ACC112 (cell line): ENCODE measurements around the gene ACY1.
A peak's percentile ranks its signal among the peaks of the same experiment; 100 is the strongest.

Experiments used
- H2AFZ ChIP-seq: fragments of 200-600 bp; sonication (generic); one replicate; pipeline ENCODE4 v1.6.0; 2017; ENCODE audit warnings: antibody characterized with exemption, low read length; ENCODE audit not compliant: unreplicated experiment
- H3K27ac ChIP-seq: fragments of 200-600 bp; sonication (generic); 2 replicates; pipeline ENCODE4 v1.5.1; 2014; ENCODE audit warnings: low read depth, mild to moderate bottlenecking, antibody characterized with exemption, low read length, moderate library complexity
- H3K27me3 ChIP-seq: fragments of 200-600 bp; sonication (generic); 2 replicates; pipeline ENCODE4 v1.6.1; 2014; ENCODE audit warnings: mild to moderate bottlenecking, antibody characterized with exemption, low read length, moderate library complexity, mixed read lengths; ENCODE audit not compliant: insufficient read depth
- H3K36me3 ChIP-seq: fragments of 200-600 bp; sonication (generic); 2 replicates; pipeline ENCODE4 v1.6.1; 2016; ENCODE audit warnings: mild to moderate bottlenecking, antibody characterized with exemption, low read length, moderate library complexity, mixed read lengths; ENCODE audit not compliant: insufficient read depth
- H3K4me1 ChIP-seq: fragments of 200-600 bp; sonication (generic); one replicate; pipeline ENCODE4 v1.6.1; 2016; ENCODE audit warnings: low read length, mixed read lengths; ENCODE audit not compliant: insufficient read depth, unreplicated experiment, control insufficient read depth
- H3K4me3 ChIP-seq: fragments of 200-600 bp; sonication (generic); 2 replicates; pipeline ENCODE4 v1.5.1; 2014; ENCODE audit warnings: mild to moderate bottlenecking, low read depth, low read length
- H3K79me2 ChIP-seq: fragments of 200-600 bp; sonication (generic); one replicate; pipeline ENCODE4 v1.6.0; 2016; ENCODE audit warnings: low read length; ENCODE audit not compliant: control insufficient read depth, unreplicated experiment, insufficient read depth

Gene ACY1

DNA sequence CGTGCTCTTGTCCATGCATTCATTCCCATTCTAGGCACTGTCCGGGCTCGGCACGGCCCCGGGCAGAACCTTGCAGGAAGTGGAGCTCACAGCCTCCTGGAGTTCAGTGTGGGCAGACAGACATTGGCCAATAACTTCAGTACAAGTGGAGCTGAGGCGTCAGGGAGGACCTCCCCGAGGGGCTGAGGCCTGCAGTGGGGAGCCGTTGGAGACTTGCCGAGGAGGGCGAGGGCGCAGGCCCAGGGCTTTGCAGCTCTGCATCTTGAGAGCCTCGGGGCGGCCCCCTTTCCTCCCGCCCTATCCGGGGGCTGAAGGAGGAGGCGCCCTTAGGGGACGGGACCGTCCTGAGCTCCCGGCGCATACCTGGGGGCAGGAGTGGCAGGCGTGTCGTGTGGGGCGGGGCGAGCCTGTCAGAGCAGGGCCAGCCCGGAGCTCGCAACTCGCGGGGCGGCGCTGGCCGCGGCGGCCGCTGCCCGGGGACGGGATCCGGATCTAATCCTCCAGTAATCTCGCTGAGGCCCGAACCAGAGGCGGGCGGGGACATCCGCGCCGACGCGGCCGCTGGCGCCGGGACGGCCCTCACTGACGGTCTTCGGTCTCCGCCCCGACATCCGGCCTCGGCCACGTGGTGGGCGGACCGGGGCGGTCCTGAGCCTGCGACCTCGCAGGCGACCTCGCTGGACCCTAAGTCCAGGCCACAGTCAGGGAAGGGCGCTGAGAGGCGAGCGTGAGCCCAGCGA, at the start of gene ACY1:
TSS of gene ACY1 (plus strand) at position 698 of the 740 bp plus-strand sequence. CDS start 530 bp downstream, outside the sequence.
- Histone ChIP-seq H3K36me3 (no peaks in the 10 kb centered on the region), H3K27ac (peak within 1 kb of the TSS; percentile 77), H3K4me1 (peaks cover 14% of the 10 kb centered on the region), H3K79me2 (peaks cover 13% of the 10 kb centered on the region), H3K27me3 (no peaks in the 10 kb centered on the region), H3K4me3 (peak within 1 kb of the TSS; percentile 85), H2AFZ (peak within 1 kb of the TSS; percentile 40)

DNA sequence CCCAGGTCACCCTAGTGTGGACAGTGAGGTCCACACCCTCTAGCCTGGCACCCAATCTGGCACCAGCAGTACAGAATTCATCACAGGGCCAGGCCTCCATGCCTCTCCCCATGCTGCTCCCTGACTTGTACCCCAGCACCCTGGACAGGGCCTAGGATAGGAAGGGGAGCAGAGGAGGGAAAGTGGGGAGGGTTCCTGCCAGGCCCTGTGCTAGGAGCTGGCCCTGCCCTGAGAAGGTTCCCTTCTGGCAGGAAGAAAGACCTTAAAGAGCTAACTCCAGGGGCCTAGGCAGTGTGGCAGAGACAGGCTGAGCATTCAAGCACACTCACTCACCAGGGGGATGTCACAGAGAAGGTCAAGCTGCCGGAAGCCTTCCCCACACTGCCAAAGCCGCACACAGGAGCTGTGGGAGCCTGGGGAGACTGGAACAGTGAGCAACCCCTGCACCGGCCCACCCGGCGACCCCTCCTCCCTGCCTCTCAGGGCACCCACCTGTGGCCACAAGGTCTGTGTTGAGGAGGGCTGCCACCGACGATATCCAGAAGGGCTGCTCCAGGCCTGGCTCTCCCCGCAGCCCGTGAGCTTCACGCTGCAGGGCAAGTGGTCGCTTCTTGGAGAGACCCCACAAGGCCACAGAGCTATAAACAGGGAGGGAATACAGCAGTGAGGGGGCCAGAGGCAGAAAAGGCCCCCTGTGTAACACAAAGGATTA, 49.0 kb upstream of the ACY1 start:
- Histone ChIP-seq H2AFZ (no peak overlapping the region), H3K79me2 (peaks cover 4% of the 10 kb centered on the region), H3K4me1 (no peaks in the 10 kb centered on the region), H3K27me3 (no peaks in the 10 kb centered on the region), H3K4me3 (no peak overlapping the region), H3K36me3 (peaks cover 3% of the 10 kb centered on the region; the same call in 1 of the 2 replicates), H3K27ac (no peak overlapping the region)

DNA sequence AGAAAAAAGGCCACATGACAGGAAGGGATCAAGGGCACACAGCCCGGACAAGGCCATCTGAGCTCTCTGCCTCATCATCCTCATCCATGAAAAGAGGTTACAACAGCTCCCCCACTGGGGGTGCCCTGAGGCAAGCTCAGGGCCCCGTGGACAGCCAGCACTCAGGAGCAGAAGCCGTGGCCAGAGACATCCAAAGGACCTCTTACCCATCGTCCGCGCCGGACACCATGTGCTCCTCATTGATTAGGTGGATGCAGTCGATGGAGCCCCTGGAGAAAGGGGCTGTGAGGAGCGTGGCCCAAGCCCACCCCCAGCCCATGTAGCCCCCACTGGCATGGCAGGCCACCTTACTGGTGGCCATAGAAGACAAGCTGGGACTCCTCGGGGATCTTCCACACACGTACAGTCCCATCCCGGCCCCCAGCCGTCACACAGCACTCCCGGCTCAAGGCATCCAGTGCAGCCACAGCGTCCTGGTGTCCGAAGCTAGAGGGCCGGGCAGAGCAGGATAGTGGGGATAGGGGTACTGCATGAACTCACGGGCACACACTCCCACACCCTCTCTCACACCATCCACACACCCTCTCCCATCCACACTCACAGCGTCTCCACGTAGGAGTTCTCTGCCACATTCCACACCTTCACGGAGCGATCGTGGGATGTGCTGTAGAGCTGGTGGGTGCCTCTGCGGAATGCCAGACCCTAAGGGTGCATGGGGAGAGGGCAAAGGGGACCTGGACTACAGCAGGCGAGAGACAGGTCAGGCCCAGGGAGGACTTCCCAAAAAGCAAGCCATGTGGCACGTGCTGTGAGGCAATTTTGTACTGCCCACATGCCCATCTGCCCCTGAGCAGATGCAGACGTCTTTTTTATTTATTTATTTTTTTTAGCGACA, 48.1 kb upstream of the ACY1 start:
- Histone ChIP-seq H3K27ac (no peak overlapping the region), H3K79me2 (peaks cover 6% of the 10 kb centered on the region), H3K36me3 (peaks cover 3% of the 10 kb centered on the region; the same call in 1 of the 2 replicates), H3K27me3 (no peaks in the 10 kb centered on the region), H3K4me1 (no peaks in the 10 kb centered on the region), H3K4me3 (no peak overlapping the region), H2AFZ (no peak overlapping the region)

DNA sequence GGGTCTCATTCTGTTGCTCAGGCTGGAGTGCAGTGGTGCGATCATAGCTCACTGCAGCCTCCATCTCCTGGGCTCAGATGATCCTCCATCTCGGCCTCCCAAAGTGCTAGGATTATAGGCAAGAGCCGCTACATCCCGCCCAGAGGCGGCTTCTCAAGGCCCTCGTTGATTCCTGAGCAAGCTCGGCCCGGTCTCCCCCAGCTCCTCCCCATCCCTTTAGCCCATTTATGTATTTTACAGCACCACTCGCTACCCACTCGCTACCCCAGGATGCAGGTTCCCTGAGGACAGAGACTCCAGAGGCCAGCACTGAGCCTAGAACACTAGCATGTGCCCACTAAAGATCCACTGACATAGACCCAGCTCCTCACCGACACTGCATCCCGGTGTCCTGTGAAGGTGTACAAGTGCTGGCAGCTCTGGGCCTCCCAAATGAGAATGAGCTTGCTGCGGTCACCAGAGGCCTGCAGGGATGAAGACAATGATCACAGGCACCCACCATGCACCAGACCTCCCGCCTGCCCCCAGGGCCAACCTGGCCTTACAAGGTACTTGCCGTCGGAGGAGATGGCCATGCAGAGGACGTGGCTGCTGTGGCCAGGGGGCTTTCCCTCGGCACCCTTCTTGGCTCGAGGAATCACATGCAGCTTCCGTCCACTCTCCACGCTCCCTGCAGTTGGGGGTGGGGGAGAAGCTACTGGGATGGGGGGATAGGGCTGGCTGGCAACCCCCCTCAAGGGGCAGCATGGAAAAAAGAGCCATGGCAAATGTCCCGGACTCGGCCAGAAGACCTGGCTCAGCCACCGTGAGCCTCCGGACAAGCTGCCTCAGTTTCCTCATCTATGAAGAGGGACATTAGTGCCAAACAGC, 47.2 kb upstream of the ACY1 start:
- Histone ChIP-seq H3K36me3 (peaks cover 3% of the 10 kb centered on the region; the same call in 1 of the 2 replicates), H3K4me3 (no peak overlapping the region), H3K27me3 (no peaks in the 10 kb centered on the region), H2AFZ (no peak overlapping the region), H3K27ac (no peak overlapping the region), H3K79me2 (peaks cover 15% of the 10 kb centered on the region), H3K4me1 (no peaks in the 10 kb centered on the region)

DNA sequence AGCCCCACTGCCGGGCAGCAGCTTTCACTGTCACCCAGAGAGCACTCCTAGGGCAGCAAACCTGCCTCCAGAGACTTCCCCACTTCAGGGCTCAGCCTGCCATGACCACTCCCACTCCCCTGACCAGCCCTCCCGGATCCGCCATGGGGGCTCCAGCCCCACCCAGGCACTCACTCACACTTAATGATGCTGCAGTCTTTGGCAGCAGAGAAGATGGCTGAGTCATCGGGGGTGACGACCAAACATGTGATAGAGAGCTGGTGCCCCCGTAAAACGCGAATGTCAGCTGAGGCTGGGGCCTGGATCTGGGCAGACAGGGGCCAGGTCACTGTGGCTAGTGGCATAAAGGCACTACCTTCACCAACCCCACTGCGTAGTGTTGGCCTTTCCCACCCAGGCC, 46.3 kb upstream of the ACY1 start:
- Histone ChIP-seq H2AFZ (no peak overlapping the region), H3K27me3 (no peaks in the 10 kb centered on the region), H3K79me2 (peaks cover 19% of the 10 kb centered on the region), H3K27ac (no peak overlapping the region), H3K4me3 (no peak overlapping the region), H3K36me3 (peaks cover 3% of the 10 kb centered on the region; the same call in 1 of the 2 replicates), H3K4me1 (no peaks in the 10 kb centered on the region)

DNA sequence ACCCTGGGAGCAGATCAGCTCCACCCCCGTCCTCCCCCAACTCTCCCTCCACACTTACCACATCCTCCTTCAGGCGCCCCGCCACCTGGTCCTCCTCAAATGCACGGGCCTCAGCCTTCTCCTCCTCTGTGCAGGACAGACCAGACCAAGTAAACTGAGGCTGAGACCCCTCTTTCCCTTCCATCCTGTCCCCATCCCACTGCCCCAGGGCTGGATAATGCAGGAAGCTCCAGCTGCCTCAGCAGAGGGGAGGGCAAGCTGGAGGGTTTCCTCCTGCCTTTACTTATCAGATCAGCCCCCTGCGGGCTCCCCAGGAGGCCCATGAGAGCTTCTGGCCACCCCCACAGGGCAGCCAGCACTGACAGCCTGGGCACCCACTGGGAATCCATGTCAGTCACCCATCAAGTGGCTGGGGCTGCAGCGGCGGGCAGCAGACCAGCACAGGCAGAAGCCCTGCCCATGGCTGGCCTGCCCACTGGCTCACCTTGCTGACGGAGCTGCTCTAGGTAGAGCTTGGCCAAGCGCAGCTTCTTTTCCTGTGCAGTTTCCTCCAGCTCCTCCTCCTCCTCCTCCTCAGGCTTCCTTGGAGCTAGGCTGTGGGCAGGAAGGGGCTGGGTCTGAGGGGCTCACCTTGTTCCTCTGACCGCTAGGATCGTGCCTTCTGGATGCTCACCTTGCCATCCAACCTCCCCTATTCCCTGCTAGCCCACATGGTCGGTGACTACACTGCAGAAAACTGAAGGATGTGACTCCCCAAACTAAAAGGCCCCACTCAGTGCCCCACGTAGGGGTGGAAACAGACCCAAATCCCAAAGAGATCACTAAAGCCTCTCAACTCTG, 45.5 kb upstream of the ACY1 start:
- H3K79me2 ChIP-seq: peaks cover 19% of the 10 kb centered on the region
- no peak overlapping the region for H3K4me3 ChIP-seq
- no peak overlapping the region for H3K27ac ChIP-seq
- H2AFZ ChIP-seq: no peak overlapping the region
- H3K27me3 ChIP-seq: no peaks in the 10 kb centered on the region
- H3K4me1 ChIP-seq: peaks cover 5% of the 10 kb centered on the region
- peaks cover 3% of the 10 kb centered on the region; the same call in 1 of the 2 replicates for H3K36me3 ChIP-seq

DNA sequence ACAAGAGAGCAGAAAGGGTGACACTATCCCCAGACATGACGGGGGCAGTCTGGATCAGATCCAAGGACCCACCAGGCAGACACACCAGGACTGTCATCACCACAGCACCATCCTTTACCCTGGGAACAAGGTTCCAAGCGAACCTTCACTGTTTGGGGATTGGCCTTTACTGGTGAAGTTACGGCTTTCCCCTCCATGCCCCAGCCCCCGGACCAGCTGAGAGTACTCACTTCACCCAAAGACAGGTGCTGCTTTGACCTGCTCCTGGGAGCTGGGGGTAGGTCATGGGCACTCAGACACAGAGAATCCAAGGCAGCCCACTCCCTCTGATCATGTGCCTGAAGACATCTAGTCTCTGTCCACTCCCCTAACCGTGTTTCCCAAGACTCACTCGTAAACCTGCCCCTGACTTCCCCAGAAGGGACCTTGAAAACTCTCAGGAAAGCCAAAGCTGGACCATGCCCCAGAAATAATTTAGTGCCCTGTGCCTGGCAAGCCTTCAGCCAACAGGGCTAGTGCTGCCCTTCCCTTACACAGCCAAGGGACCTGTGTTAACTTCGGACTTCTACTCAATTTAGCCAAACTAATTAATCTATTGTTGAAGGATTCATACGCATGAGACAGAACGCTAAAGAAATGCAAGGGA, 44.4 kb upstream of the ACY1 start:
- peaks cover 19% of the 10 kb centered on the region for H3K79me2 ChIP-seq
- no peak overlapping the region for H3K4me3 ChIP-seq
- H3K27me3 ChIP-seq: no peaks in the 10 kb centered on the region
- H3K36me3 ChIP-seq: peaks cover 3% of the 10 kb centered on the region; the same call in 1 of the 2 replicates
- no peak overlapping the region for H2AFZ ChIP-seq
- H3K27ac ChIP-seq: no peak overlapping the region
- peaks cover 12% of the 10 kb centered on the region for H3K4me1 ChIP-seq

DNA sequence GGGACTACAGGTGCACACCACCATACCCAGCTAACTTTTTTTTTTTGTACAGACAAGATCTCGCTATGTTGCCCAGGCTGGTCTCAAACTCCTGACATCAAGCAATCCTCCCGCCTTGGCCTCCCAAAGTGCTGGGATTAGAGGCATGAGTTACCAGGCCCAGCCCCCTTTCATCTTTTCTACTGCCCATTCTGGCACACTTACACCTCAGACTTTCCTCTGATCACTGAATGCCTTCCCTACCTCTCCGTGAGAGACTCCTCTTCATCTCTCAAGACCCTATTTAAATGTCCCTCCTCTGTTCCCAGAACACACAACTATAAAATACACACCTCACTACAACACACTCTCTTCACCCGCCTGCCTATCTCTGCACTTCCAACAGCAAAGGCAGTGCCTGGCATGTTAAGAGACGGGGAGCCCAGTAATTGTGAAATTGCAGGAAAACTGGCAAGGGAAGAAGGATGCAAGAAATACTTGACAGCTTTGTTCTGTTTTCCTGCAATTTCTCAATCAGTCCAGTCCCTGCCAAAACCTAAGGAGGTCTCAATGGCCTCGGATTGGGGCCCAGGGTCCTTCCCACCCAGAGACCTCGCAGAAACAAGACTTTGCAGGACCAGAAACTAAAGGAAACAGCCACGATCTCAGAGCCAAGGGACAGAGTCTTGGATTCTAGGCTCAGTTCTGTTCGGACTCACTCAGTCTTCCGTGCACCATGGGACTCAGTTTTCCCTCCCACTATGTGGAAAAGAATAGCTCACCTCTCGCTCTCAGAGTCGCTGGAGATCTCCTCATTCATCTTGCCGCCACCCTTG, 42.5 kb upstream of the ACY1 start:
- H3K4me1 ChIP-seq: peaks cover 12% of the 10 kb centered on the region
- H3K79me2 ChIP-seq: peaks cover 19% of the 10 kb centered on the region
- no peak overlapping the region for H3K27ac ChIP-seq
- peak overlapping the region; percentile 81 for H3K4me3 ChIP-seq
- peaks cover 3% of the 10 kb centered on the region; the same call in 1 of the 2 replicates for H3K36me3 ChIP-seq
- peak overlapping the region; percentile 9 for H2AFZ ChIP-seq
- H3K27me3 ChIP-seq: no peaks in the 10 kb centered on the region
